Epithelial cell of esophagus (primary cell): ENCODE data around the gene SCP2.

Experiments
- DNase-seq: peaks from one replicate; pipeline ENCODE4 v3.0.0; 2010; ENCODE audit warnings: low read depth
- H3K4me3 ChIP-seq: 2 replicates; pipeline ENCODE4 v1.5.1; 2011; ENCODE audit warnings: mild to moderate bottlenecking, low read length, control low read depth
- TF ChIP-seq, protein P1 (sequence below): IDR thresholded peaks from 2 replicates; pipeline ENCODE4 v1.5.1; 2011; ENCODE audit warnings: low read depth, mild to moderate bottlenecking, low read length, control low read depth, inconsistent platforms; ENCODE audit not compliant: insufficient read depth; ENCODE audit errors: missing control alignments

SCP2 gene

DNA sequence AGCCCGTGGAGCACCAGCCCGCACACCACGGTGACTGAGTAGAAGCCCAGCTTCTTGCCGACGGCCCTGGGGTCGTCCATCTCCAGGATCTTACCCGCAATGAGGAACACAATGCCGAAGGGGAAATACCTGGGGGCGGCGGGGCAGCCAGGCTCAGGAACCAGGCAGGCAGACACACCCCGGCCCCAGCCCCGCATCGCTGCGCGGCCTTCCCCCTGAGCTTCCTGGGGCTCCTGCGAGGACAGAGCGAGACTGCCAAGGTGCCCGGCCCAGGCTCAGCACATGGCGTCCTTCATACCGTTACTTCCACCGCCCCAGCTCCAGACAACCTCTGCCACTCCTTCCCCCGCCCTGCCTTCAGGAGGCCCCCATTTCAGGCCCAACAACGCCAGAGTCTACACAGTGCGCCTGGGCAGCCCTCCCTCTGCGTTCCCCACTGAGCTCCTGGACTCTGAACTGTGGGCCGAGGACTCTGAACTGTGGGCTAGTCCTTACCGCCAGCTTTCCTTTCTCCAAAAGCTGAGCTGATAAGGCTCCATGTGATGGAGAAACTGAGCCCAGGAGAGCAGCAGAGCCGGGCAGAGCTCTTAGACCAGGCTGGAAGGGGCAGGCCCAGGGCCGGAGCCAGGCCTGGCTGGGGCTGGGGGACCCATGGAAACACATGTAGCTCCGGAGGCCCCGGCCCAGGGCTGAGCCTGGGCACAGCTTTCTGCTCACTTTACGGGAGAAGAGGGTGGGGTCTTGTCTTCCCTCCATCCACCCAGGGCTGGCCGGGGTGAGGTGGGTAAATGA, 165.8 kb downstream of the SCP2 start:
- no peak for DNase-seq
- TF ChIP-seq, protein P1, sequence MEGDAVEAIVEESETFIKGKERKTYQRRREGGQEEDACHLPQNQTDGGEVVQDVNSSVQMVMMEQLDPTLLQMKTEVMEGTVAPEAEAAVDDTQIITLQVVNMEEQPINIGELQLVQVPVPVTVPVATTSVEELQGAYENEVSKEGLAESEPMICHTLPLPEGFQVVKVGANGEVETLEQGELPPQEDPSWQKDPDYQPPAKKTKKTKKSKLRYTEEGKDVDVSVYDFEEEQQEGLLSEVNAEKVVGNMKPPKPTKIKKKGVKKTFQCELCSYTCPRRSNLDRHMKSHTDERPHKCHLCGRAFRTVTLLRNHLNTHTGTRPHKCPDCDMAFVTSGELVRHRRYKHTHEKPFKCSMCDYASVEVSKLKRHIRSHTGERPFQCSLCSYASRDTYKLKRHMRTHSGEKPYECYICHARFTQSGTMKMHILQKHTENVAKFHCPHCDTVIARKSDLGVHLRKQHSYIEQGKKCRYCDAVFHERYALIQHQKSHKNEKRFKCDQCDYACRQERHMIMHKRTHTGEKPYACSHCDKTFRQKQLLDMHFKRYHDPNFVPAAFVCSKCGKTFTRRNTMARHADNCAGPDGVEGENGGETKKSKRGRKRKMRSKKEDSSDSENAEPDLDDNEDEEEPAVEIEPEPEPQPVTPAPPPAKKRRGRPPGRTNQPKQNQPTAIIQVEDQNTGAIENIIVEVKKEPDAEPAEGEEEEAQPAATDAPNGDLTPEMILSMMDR = no peak
- H3K4me3 ChIP-seq = no peak overlapping the region

DNA sequence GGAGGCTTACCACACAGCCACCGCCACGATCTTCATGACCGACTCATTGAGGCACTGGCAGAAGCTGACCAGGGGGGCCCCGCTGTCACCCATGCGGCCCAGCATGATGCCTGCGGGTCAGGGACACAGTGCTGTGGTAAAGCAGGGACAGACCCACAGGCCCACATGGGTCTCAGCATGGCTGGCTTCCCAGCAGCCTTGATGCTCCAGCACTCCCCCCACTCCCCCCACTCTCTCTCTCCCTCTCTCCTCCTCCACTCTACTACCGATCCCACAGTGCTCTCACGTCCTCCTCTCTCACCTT, 166.3 kb downstream of the SCP2 start:
- no peak overlapping the region for H3K4me3 ChIP-seq
- TF ChIP-seq, protein P1 = no peak
- DNase-seq = no peak

DNA sequence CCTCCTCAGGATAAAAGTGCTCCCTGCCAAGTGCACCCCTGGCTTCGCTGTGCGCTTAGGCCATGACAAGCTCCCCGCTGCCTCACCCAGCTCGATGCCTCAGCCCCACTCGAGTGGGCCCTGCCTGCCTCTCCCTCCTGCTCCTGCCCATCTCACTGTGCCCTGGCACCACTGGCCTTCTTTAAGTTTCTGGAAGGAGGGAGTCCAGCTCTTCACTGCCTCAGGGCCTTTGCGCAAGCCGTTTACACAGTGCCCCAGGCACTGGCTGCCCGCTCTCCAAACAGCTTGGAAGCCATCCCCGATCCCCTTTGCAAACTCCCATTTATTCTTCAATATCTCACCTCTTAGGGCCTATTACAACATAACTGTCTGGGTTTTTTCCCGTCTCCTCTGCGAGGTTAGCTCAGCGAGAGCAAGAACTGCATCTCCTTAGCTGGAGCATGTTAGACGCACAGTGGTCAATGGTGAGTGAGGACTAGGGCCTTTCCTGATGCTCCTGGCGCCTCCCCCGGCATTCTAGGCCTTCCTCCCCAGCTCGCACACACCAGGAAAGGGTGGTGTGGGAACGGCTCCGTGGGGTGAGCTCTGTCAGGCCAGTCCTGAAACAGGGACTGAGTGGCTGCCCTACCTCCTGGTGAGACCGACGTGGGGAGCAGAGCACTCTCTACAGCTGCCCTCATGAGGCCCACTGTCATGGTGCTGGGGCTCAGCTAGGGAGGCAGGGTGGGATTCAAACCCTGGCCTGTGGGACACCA, 166.9 kb downstream of the SCP2 start:
- DNase-seq = no peak
- TF ChIP-seq, protein P1 = no peak
- no peak overlapping the region for H3K4me3 ChIP-seq

DNA sequence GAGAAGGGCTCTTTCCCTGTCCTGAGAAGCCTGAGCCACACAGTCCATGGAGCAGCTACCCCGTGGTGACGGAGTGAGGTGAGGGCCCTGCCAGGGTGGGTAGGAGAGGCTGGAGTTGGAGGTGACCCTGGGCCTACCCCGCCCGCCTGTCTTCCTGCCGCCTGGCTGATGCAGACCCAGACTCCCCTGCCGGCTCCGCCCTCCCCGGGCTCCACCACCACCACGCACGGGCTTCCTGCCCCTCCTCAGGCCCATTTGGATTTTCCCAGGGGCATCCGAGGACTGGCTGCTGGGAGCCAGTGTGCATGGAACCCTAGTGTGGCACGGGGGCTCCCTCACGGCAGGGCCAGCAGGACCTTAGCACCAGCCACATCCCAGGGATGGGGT, 167.4 kb downstream of the SCP2 start:
- H3K4me3 ChIP-seq = no peak overlapping the region
- no peak for DNase-seq
- TF ChIP-seq, protein P1 = no peak
